Esophagus muscularis mucosa (tissue), 4 donors: Measurements from ENCODE around the gene UBR3.

Source experiments
- EP300 ChIP-seq: sonication (generic); formaldehyde crosslinking; IDR thresholded peaks from one replicate; pipeline ENCODE4 v1.6.1; 2017; ENCODE audit warnings: antibody characterized with exemption
- POLR2A ChIP-seq: fragments of 450-650 bp; IDR thresholded peaks from one replicate; pipeline ENCODE4 v1.6.1; 2017; ENCODE audit warnings: antibody characterized with exemption, moderate library complexity, mild to moderate bottlenecking, low read depth
- POLR2AphosphoS5 ChIP-seq, 2 donors: sonication (generic); formaldehyde crosslinking; IDR thresholded peaks; one replicate each; pipeline ENCODE4 v1.6.1; 2017; ENCODE audit warnings: antibody characterized with exemption in 2 of 2
- TF ChIP-seq, protein P1 (sequence below), 3 experiments: fragments of 200-600 bp in 2 of 3; fragments of 450-650 bp in 1 of 3; sonication (generic) in 2 of 3; IDR thresholded peaks; one replicate each; pipeline ENCODE4 v1.5.1; 2017 to 2019; ENCODE audit warnings: antibody characterized with exemption in 3 of 3, mild to moderate bottlenecking in 2 of 3, moderate library complexity in 1 of 3

GRCh38 chr2:169916623-169917022, 89.4 kb downstream of the UBR3 start:
- no peak for TF ChIP-seq EP300
- no peak for TF ChIP-seq POLR2AphosphoS5 (IDR thresholded peaks at IDR 0.05)
- TF ChIP-seq, protein P1, sequence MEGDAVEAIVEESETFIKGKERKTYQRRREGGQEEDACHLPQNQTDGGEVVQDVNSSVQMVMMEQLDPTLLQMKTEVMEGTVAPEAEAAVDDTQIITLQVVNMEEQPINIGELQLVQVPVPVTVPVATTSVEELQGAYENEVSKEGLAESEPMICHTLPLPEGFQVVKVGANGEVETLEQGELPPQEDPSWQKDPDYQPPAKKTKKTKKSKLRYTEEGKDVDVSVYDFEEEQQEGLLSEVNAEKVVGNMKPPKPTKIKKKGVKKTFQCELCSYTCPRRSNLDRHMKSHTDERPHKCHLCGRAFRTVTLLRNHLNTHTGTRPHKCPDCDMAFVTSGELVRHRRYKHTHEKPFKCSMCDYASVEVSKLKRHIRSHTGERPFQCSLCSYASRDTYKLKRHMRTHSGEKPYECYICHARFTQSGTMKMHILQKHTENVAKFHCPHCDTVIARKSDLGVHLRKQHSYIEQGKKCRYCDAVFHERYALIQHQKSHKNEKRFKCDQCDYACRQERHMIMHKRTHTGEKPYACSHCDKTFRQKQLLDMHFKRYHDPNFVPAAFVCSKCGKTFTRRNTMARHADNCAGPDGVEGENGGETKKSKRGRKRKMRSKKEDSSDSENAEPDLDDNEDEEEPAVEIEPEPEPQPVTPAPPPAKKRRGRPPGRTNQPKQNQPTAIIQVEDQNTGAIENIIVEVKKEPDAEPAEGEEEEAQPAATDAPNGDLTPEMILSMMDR (IDR thresholded peaks at IDR 0.05), result no peak
- no peak for TF ChIP-seq POLR2A
